T-helper 2 cell treated with Interferon-gamma antibody and Interleukin-4, amounts not matched to agents 5 μg/mL and 100 μg/mL, for 36 hours (primary cell): ENCODE measurements around the gene PLPPR3.

ENCODE experiments used
- DNase-seq: peaks from one replicate; pipeline ENCODE4 v3.0.0; 2021; ENCODE audit warnings: low spot score
- H3K27ac Mint-ChIP-seq: one replicate; pipeline ENCODE4 v1.8.0; 2021; ENCODE audit warnings: mild to moderate bottlenecking, mixed read lengths
- H3K27me3 Mint-ChIP-seq: one replicate; pipeline ENCODE4 v1.8.0; 2021; ENCODE audit warnings: low read depth, mixed read lengths
- H3K36me3 Mint-ChIP-seq: one replicate; pipeline ENCODE4 v1.8.0; 2021; ENCODE audit warnings: low read depth, mixed read lengths
- H3K4me1 Mint-ChIP-seq: one replicate; pipeline ENCODE4 v1.8.0; 2021; ENCODE audit warnings: low read depth, mixed read lengths
- H3K4me3 Mint-ChIP-seq: one replicate; pipeline ENCODE4 v1.8.0; 2022; ENCODE audit warnings: mild to moderate bottlenecking, moderate library complexity, mixed read lengths
- H3K9me3 Mint-ChIP-seq: one replicate; pipeline ENCODE4 v1.8.0; 2021; ENCODE audit warnings: mixed read lengths

The PLPPR3 gene

GRCh38 chr19:778910-779653 is 42.7 kb downstream of the PLPPR3 start:
- no peaks in the 10 kb centered on the region for H3K27me3 Mint-ChIP-seq
- H3K4me3 Mint-ChIP-seq, result no peak overlapping the region
- no peaks in the 10 kb centered on the region for H3K36me3 Mint-ChIP-seq
- no peaks in the 10 kb centered on the region for H3K9me3 Mint-ChIP-seq
- H3K27ac Mint-ChIP-seq, result no peak overlapping the region
- no peaks in the 10 kb centered on the region for H3K4me1 Mint-ChIP-seq
- DNase-seq, result no peak

- no peak for DNase-seq
- Mint-ChIP-seq H3K27ac (no peak overlapping the region), H3K27me3 (peaks cover 2% of the 10 kb centered on the region), H3K36me3 (no peaks in the 10 kb centered on the region), H3K9me3 (no peaks in the 10 kb centered on the region), H3K4me1 (no peaks in the 10 kb centered on the region), H3K4me3 (no peak overlapping the region)
Measured at GRCh38 chr19:776549-776948, 45.2 kb downstream of the PLPPR3 start.

- Mint-ChIP-seq H3K27me3 (peaks cover 2% of the 10 kb centered on the region), H3K4me1 (peaks cover 3% of the 10 kb centered on the region), H3K4me3 (no peak overlapping the region), H3K27ac (no peak overlapping the region), H3K9me3 (no peaks in the 10 kb centered on the region), H3K36me3 (no peaks in the 10 kb centered on the region)
- no peak for DNase-seq
Measured at GRCh38 chr19:772730-773436, 48.9 kb downstream of the PLPPR3 start.

- H3K36me3 Mint-ChIP-seq, result no peaks in the 10 kb centered on the region
- no peak for DNase-seq
- no peaks in the 10 kb centered on the region for H3K9me3 Mint-ChIP-seq
- peaks cover 2% of the 10 kb centered on the region for H3K27me3 Mint-ChIP-seq
- peaks cover 3% of the 10 kb centered on the region for H3K4me1 Mint-ChIP-seq
- no peak overlapping the region for H3K4me3 Mint-ChIP-seq
- no peak overlapping the region for H3K27ac Mint-ChIP-seq
Measured at GRCh38 chr19:772063-772462, 49.7 kb downstream of the PLPPR3 start.

- H3K4me3 Mint-ChIP-seq, result no peak overlapping the region
- H3K9me3 Mint-ChIP-seq, result no peaks in the 10 kb centered on the region
- peaks cover 2% of the 10 kb centered on the region for H3K27me3 Mint-ChIP-seq
- no peaks in the 10 kb centered on the region for H3K36me3 Mint-ChIP-seq
- H3K27ac Mint-ChIP-seq, result no peak overlapping the region
- DNase-seq, result no peak
- H3K4me1 Mint-ChIP-seq, result peaks cover 3% of the 10 kb centered on the region
Measured at GRCh38 chr19:771332-771785, 50.4 kb downstream of the PLPPR3 start.

GRCh38 chr19:769616-770015 is 52.1 kb downstream of the PLPPR3 start:
- Mint-ChIP-seq H3K36me3 (no peaks in the 10 kb centered on the region), H3K9me3 (no peaks in the 10 kb centered on the region), H3K4me3 (no peak overlapping the region), H3K4me1 (peaks cover 3% of the 10 kb centered on the region), H3K27me3 (peaks cover 2% of the 10 kb centered on the region), H3K27ac (no peak overlapping the region)
- no peak for DNase-seq

- no peak for DNase-seq
- Mint-ChIP-seq H3K4me1 (peaks cover 3% of the 10 kb centered on the region), H3K36me3 (no peaks in the 10 kb centered on the region), H3K4me3 (no peak overlapping the region), H3K27ac (no peak overlapping the region), H3K9me3 (no peaks in the 10 kb centered on the region), H3K27me3 (peaks cover 2% of the 10 kb centered on the region)
Measured at GRCh38 chr19:768424-768823, 53.3 kb downstream of the PLPPR3 start.

- Mint-ChIP-seq H3K4me1 (peaks cover 1% of the 10 kb centered on the region), H3K27me3 (no peaks in the 10 kb centered on the region), H3K27ac (no peak overlapping the region), H3K4me3 (no peak overlapping the region), H3K9me3 (no peaks in the 10 kb centered on the region), H3K36me3 (no peaks in the 10 kb centered on the region)
- no peak for DNase-seq
Measured at GRCh38 chr19:765179-765738, 56.5 kb downstream of the PLPPR3 start.

GRCh38 chr19:764301-764700 is 57.5 kb downstream of the PLPPR3 start:
- Mint-ChIP-seq H3K27ac (no peak overlapping the region), H3K27me3 (no peaks in the 10 kb centered on the region), H3K9me3 (peaks cover 3% of the 10 kb centered on the region), H3K4me3 (no peak overlapping the region), H3K4me1 (no peaks in the 10 kb centered on the region), H3K36me3 (no peaks in the 10 kb centered on the region)
- DNase-seq, result no peak

GRCh38 chr19:763869-764268 is 57.9 kb downstream of the PLPPR3 start:
- H3K4me1 Mint-ChIP-seq, result no peaks in the 10 kb centered on the region
- peaks cover 3% of the 10 kb centered on the region for H3K9me3 Mint-ChIP-seq
- H3K27ac Mint-ChIP-seq, result no peak overlapping the region

GRCh38 chr19:763181-763580 is 58.6 kb downstream of the PLPPR3 start:
- DNase-seq, result no peak
- H3K9me3 Mint-ChIP-seq, result peaks cover 3% of the 10 kb centered on the region
- no peak overlapping the region for H3K4me3 Mint-ChIP-seq
- no peaks in the 10 kb centered on the region for H3K4me1 Mint-ChIP-seq
- no peak overlapping the region for H3K27ac Mint-ChIP-seq
- H3K27me3 Mint-ChIP-seq, result no peaks in the 10 kb centered on the region
- H3K36me3 Mint-ChIP-seq, result no peaks in the 10 kb centered on the region

More at GRCh38 chr19:763869-764268, 57.9 kb downstream of the PLPPR3 start:
- H3K27me3 Mint-ChIP-seq, result no peaks in the 10 kb centered on the region
- H3K36me3 Mint-ChIP-seq, result no peaks in the 10 kb centered on the region
- DNase-seq, result no peak
- no peak overlapping the region for H3K4me3 Mint-ChIP-seq
